IPS-NIHi11 (cell line): ENCODE measurements around the gene EGFR.

ENCODE experiments used
- DNase-seq: peaks from one replicate; pipeline ENCODE4 v3.0.0; 2012; ENCODE audit warnings: mixed read lengths, low spot score

Gene EGFR

DNA sequence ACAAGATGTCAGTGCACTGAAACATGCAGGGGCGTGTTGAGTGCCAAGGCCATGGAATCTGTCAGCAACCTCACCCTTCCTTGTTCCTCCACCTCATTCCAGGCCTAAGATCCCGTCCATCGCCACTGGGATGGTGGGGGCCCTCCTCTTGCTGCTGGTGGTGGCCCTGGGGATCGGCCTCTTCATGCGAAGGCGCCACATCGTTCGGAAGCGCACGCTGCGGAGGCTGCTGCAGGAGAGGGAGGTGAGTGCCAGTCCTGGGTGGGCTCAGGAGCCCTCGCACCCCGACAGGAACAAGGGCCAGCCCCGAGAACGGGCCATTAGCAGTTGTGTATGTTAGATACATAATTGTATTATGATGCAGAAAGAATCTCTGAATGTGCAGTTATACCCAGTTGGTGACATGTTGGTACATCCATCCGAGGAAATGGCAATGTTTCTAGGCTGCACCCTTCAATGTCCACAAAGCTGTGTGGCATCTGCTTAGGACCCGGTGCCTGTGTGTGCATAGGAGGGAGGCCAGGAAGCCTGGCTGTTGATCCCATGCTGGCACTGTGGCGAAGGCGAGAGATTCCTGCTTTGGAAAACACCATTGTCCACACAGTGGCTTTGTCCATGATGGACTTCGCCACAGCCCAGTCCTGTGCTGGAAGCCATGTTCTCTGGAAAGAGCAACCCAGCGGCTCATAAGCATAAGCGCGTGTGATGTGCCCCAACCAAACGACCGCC is 154.2 kb downstream of the EGFR start:
- DNase-seq, result no peak

DNA sequence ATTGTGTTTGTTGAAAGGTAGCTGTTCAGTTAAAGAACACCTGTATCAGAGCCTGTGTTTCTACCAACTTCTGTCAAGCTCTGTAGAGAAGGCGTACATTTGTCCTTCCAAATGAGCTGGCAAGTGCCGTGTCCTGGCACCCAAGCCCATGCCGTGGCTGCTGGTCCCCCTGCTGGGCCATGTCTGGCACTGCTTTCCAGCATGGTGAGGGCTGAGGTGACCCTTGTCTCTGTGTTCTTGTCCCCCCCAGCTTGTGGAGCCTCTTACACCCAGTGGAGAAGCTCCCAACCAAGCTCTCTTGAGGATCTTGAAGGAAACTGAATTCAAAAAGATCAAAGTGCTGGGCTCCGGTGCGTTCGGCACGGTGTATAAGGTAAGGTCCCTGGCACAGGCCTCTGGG is 154.9 kb downstream of the EGFR start:
- no peak for DNase-seq

DNA sequence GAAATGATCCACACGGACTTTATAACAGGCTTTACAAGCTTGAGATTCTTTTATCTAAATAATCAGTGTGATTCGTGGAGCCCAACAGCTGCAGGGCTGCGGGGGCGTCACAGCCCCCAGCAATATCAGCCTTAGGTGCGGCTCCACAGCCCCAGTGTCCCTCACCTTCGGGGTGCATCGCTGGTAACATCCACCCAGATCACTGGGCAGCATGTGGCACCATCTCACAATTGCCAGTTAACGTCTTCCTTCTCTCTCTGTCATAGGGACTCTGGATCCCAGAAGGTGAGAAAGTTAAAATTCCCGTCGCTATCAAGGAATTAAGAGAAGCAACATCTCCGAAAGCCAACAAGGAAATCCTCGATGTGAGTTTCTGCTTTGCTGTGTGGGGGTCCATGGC is 155.6 kb downstream of the EGFR start:
- no peak for DNase-seq

DNA sequence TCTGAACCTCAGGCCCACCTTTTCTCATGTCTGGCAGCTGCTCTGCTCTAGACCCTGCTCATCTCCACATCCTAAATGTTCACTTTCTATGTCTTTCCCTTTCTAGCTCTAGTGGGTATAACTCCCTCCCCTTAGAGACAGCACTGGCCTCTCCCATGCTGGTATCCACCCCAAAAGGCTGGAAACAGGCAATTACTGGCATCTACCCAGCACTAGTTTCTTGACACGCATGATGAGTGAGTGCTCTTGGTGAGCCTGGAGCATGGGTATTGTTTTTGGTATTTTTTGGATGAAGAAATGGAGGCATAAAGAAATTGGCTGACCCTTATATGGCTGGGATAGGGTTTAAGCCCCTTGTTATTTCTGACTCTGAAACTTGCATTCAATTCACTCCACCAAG is 156.0 kb downstream of the EGFR start:
- no peak for DNase-seq

DNA sequence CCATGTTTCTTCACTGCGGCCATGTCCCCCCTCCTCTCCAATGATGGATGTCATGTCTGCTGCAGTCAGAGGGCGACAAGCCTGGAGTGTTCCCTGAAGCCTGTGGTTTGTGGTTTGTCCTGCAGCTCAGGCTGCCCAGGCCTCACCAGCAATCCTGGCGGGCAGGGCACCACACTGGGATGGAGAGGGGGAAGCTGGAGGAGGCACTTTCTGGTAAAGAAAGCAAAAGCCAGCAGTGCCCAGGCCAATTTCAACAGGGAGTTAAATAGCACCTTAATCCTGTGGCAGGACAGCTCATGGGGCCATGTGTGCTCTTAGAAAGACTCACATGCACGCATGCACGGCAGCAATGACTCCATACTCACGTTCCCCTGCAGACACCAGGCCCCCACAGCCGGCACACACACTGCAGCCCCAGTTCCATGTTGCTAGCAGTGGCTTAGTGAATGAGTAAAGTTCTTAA is 158.3 kb downstream of the EGFR start:
- no peak for DNase-seq

DNA sequence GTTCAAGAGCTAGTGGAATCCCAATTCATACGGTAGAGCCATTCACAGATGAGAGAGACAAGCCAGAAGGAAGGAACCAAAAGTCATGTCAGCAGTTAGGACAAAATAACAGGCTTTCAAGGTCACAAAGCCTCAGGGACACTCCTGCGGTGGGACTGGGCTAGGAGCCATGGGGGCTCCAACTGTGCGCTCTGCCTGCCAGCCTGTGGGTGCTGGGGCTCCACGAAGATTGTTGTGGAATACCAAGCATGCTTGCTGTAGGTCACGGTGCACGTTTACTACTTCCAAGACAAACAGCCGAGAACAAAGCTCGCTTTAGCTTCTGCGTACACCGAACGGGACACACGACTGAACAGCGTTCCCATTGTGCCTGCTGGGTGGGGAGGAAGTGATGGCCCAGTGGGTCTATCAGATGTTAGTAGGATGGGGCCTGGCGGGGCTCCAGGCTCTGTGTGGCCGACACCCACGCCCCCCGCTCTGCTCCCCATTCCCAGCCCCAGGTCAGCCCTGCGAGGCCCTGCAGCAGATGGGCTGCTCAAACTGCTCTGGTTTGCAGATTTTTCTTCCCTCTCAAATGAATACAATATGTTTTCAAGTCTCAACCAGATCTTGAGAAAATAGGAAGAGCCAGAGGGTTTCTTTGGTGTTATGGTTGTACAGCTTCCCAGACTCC is 158.9 kb downstream of the EGFR start:
- DNase-seq, result no peak

DNA sequence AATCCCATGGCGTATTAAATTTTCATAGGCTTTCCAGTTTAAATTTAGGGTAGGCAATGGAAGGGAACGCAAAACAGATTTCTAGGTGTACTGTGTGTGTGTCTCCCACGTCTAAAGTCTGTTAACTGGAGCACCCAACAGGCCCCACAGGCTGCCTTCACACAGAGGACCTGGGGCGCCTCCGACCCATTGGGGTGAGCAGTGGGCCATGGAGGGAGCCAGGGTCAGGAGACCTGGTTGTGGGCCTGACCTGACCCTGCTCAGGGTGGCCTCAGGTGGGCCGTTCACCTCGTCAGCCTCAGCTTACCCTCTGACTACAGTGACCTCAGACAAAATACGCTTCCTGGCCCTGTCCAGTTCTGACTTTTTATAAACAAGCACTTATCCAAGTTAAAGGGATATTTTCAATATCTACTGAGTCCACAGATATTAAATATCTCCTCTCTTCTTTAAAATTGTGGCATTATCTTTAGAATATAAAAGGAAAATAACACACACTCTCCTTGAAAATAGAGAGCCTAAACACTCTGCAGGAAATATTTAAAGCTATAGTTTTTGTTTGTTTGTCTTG is 159.6 kb downstream of the EGFR start:
- no peak for DNase-seq

DNA sequence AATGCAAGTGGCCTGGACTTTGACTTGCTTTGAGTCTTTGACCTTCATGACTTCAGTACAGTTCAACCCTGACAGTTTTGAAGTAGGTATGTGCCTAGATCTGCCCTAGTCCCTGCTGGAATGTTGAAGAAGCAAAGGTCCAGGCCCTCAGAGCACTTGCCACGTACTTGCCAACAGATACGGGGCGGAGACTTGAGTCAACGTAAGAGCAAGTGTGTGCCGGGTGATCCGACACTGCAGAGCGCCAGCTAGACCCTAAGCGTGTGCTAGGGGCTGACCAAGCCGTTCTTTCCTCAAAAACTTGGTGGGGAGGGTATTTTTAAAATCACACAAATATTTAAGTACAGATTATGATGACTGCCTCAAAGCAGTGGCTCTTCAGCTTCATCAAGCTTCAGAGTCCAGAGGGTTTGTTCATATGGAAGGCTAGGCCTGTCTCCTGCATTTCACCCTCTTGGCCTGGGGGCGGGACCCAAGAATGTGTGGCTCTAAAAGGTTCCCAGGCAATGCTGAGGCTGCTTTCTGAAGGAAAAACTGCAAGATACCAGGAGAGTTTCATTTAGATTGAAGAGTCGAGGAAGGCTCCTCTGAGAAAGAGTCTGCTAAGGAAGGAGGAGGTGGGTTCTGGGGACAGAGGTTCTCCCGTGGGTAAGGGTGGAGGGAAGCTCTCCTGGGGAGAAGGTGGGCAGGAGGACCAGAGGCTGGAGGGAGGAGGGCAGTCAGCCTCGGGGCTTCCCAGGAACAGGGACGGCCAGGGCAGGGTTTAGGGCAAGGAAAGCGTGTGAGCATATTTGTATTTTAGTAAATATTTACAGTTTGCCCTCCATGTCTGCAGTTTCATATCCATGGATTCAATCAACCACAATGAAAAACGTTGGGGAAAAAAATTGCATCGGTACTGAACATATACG is 160.3 kb downstream of the EGFR start:
- DNase-seq, result no peak

DNA sequence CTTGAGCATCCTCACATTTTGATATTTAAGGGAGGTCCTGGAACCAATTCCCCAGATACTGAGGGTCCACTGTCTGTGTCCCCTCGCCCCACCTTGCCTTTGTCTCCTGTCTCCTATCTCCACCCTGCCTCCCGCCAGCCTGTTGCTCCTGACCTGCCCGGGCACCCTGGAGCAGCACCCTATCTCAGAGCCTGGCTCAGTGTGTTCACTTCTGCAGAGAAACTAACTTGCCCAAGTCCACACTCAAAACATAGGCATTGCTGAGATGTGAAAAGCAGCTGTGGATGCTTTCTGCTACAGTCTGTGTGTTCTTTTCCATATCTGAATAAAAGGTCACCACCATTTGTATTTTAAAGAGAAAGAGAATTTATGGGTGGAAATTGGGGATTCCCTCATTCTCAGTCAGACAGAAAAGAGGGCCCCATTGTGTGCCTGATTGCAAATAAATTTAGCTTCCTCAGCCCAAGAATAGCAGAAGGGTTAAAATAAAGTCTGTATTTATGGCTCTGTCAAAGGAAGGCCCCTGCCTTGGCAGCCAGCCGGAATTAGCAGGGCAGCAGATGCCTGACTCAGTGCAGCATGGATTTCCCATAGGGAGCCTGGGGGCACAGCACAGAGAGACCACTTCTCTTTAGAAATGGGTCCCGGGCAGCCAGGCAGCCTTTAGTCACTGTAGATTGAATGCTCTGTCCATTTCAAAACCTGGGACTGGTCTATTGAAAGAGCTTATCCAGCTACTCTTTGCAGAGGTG is 161.3 kb downstream of the EGFR start:
- DNase-seq, result no peak

DNA sequence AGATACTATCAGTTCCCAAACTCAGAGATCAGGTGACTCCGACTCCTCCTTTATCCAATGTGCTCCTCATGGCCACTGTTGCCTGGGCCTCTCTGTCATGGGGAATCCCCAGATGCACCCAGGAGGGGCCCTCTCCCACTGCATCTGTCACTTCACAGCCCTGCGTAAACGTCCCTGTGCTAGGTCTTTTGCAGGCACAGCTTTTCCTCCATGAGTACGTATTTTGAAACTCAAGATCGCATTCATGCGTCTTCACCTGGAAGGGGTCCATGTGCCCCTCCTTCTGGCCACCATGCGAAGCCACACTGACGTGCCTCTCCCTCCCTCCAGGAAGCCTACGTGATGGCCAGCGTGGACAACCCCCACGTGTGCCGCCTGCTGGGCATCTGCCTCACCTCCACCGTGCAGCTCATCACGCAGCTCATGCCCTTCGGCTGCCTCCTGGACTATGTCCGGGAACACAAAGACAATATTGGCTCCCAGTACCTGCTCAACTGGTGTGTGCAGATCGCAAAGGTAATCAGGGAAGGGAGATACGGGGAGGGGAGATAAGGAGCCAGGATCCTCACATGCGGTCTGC is 162.2 kb downstream of the EGFR start:
- DNase-seq, result no peak

DNA sequence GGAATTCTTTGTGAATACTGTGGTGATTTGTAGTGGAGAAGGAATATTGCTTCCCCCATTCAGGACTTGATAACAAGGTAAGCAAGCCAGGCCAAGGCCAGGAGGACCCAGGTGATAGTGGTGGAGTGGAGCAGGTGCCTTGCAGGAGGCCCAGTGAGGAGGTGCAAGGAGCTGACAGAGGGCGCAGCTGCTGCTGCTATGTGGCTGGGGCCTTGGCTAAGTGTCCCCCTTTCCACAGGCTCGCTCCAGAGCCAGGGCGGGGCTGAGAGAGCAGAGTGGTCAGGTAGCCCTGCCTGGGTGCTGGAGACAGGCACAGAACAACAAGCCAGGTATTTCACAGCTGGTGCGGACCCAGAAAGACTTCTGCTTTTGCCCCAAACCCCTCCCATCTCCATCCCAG is 162.9 kb downstream of the EGFR start:
- DNase-seq, result no peak

DNA sequence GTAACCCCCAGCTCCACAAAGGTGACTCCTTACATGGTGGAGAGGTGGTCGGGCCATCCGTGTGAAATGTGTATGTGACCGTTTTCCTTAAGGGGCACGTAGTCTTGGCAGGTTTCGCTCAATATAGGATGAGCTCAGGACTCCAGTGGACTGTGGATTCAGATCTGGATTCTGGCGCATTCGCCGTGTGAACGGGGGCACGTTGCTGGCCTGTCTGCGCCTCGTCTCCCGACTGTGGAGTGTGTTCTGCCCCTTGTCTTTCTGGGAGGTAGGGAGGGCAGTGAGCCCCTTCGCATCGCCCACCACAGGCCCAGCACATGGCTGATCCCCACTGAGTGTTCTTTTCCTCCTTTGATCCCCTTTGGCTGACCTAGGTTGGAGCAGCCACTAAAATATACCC is 165.1 kb downstream of the EGFR start:
- no peak for DNase-seq

DNA sequence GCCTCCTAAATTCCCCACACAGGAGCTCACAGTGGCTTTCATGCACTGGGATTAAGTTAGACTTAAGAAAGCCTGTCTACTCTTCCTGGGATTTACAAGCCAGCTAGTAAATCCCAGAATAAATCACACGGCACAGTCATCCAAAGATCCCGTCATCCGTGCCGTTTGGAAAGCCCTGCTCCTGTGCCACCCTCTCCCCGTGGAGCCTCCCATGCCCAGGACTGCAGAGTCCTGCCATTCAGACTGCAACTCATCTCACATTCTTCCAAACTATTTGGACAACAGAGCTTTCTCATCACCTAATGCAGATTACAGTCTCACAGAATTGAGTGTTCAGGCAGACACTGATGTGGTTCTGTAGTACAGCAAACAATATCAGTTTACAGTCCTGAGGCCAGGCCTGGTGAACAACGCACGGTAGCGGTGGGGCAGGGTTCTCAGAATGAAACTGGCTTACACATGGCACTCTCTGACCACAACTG is 166.5 kb downstream of the EGFR start:
- no peak for DNase-seq

DNA sequence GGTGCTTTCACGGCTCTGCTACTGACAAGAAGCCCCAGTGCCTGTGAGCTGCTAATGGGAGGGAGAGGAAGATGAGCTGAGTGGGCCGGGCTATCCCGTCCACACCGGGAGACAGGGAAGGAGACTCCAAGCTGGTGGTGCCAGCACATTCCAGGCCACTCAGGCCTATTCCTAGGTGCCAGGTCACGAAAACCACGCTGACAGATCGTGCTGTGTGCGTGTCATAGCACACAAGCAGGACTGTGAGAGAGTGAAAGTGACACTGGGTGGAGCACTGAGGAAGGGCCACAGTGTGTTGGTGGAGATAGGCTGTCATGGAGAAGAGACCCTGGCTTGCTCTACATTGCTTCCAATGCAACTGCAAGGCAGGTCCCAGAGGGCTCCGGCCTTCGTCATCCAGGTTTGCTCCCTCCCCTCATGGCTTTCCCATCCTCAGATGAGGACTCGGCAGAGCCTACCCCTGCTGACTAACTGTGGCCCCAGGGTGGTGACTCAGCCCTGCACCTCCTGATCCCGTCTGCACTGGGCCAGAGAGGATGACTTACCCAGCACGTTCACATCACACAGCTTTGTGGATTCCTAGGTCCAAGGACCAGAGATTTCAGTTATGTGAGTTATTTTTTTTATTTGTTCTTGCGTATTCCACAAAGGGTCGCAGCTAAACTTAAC is 167.3 kb downstream of the EGFR start:
- DNase-seq, result no peak

DNA sequence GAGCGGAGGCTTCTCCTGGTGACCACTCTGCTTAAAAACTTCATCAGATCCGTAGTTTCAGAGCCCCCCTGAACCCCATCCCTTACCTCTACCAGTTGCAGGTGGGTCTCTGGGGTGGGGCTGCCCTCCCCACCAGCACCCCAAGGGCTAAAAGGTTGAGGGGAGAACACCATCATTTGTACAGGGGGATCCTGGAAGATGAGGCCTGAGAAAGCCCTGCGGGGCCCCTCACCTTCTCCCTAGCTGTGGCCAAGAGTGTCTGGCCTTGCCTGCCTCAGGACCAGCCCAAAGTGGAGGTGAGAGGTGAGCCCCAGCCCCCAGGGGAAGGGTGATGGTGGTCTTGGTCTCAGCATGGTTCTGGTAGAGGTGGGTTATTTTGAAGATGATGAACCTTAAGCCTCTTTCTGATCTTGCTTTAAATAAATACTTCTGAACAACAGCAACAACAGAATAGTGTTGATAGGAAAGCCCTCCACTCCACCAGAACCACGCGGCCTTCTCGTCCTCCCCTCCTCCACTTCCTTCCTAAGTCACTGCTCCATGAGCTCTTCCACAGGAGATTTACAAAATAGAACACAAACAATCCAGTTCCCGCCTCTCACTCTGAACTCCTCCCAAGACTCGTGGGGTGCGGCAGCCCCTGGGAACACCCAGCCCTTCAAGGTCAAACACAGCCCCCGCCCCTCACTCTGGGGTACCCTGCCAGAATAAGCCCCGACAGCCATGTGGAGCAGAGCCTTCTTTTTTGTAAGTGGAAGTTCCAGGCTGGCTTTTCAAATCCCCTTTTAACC is 169.1 kb downstream of the EGFR start:
- DNase-seq, result no peak

DNA sequence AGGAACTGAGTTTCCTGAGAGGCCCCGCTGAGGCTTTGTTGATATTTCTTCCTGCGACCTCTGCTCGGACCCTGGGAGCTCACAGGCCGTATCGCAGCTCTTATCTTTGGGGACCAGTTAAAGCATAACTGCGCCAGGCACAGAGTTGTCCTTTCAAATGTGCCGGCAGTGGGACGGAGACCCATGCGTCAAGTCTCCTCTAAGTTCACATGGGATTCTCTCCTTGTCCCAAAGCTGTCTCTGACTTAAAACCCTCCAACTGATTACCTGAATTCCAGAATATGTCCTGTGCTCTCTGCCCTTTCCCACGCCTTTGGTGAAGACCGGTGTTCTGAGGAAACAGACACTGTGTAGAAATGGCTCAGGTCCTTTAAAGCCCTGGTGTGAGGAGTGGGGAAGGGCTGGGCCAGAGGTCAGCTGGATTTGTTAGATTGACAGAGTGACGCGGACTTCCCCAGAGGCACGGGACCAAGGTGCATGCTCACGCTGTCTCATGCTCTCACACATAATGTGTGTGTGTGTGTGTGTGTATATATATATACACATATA is 169.8 kb downstream of the EGFR start:
- DNase-seq, result no peak

DNA sequence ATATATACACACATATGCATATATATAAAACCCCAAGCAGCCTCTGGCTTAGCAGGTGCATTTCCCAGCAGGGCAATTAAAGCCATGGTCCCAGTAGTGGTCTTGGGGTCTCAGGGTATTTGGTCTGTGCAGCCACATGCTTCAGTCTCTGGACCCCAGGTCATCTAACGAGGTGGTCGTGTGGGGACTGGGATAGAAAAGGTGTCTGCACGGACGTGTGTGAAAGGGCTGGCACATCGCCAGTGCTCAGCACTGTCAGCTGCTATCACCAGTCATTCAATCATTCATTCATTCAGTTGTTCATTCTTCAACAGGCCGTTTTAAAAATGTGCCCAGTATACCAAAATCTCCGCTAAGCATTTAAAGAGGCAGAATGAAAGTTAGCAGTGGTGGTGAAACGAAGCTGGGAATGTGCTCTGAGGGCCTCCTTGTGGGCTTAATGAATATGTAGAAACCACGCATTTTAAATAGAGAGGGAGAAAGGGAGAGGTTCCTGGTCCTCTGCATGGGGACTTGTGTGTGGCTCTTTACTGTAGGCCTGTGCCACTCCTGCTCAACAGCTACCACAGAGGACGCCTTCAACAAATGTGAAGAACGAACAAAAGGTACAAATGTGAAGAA is 170.4 kb downstream of the EGFR start:
- no peak for DNase-seq

DNA sequence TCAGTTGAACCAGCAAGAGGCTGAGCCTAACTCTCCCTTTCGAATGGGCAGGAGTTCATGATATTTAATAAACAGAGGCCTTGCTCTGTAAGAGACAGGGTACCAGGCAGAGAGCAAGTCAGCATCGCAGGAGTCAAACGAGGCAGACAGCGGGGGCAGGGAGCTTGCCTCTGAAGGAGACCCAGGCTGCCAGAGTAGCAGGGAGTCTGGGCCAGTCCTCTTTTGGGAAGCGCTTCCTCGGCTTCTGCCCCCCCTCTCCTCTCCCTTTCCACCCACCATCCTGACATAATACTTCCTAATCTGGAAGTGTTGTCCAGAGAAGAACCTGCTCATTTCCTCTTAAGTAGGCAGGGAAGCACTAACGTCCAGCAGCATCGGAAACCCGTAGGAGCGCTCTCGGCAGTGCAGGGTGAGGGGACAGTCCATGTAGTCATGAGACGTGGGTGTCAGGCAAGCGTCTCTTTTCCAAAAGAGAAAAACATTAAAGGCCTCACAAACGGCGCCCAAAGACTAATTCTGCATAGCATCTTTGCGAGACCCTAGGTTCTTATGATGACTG is 171.1 kb downstream of the EGFR start:
- no peak for DNase-seq
